H9 (cell line): Measurements from ENCODE around the gene C2orf66. TPM values are rescaled to one million over a fixed set of nuclear protein-coding genes. Genes with fewer than 3 reads are reported as not detected.

ENCODE experiments used
- DNase-seq: peaks from one replicate; pipeline ENCODE4 v3.0.0-alpha.2; 2017
- H2AFZ ChIP-seq: one replicate; pipeline ENCODE4 v1.6.1; 2013; ENCODE audit warnings: mild to moderate bottlenecking, low read length, control low read depth, moderate library complexity
- H2AK5ac ChIP-seq: 2 replicates; pipeline ENCODE4 v1.6.1; 2013; ENCODE audit warnings: low read length, control low read depth, mixed read lengths; ENCODE audit not compliant: insufficient read length
- H2BK120ac ChIP-seq: one replicate; pipeline ENCODE4 v1.6.1; 2013; ENCODE audit warnings: low read depth, mild to moderate bottlenecking, low read length, control low read depth, inconsistent platforms; ENCODE audit not compliant: poor library complexity, severe bottlenecking
- H2BK12ac ChIP-seq: 2 replicates; pipeline ENCODE4 v1.6.1; 2013; ENCODE audit warnings: low read length, control low read depth, mixed read lengths, low read depth; ENCODE audit not compliant: insufficient read length
- H2BK15ac ChIP-seq: 2 replicates; pipeline ENCODE4 v1.6.1; 2013; ENCODE audit warnings: low read depth, low read length, control low read depth
- H2BK20ac ChIP-seq: one replicate; pipeline ENCODE4 v1.6.1; 2013; ENCODE audit warnings: low read depth, mild to moderate bottlenecking, low read length, control low read depth, inconsistent platforms; ENCODE audit not compliant: poor library complexity, severe bottlenecking
- H2BK5ac ChIP-seq: 2 replicates; pipeline ENCODE4 v1.6.1; 2013; ENCODE audit warnings: low read length, control low read depth, mixed read lengths; ENCODE audit not compliant: insufficient read length
- H3K14ac ChIP-seq: 2 replicates; pipeline ENCODE4 v1.6.1; 2013; ENCODE audit warnings: low read length, control low read depth; ENCODE audit not compliant: insufficient read depth
- H3K18ac ChIP-seq: 2 replicates; pipeline ENCODE4 v1.6.1; 2013; ENCODE audit warnings: low read depth, mild to moderate bottlenecking, mixed read lengths, low read length, control low read depth; ENCODE audit not compliant: insufficient read length
- H3K23ac ChIP-seq: 2 replicates; pipeline ENCODE4 v1.6.1; 2013; ENCODE audit warnings: low read length, control low read depth, mixed read lengths, low read depth; ENCODE audit not compliant: insufficient read length
- H3K23me2 ChIP-seq: 2 replicates; pipeline ENCODE4 v1.6.1; 2013; ENCODE audit warnings: low read depth, mild to moderate bottlenecking, mixed read lengths, low read length, control low read depth; ENCODE audit not compliant: insufficient read length, poor library complexity, severe bottlenecking
- H3K27ac ChIP-seq: 2 replicates; pipeline ENCODE4 v1.5.1; 2013; ENCODE audit warnings: low read length, control low read depth, mixed read lengths, low read depth; ENCODE audit not compliant: insufficient read length
- H3K27me3 ChIP-seq: 2 replicates; pipeline ENCODE4 v1.6.1; 2013; ENCODE audit warnings: low read length, control low read depth, inconsistent platforms; ENCODE audit not compliant: insufficient read depth
- H3K4ac ChIP-seq: 2 replicates; pipeline ENCODE4 v1.6.1; 2013; ENCODE audit warnings: low read depth, mild to moderate bottlenecking, control low read depth, inconsistent platforms, low read length, moderate library complexity
- H3K4me1 ChIP-seq: 2 replicates; pipeline ENCODE4 v1.6.1; 2013; ENCODE audit warnings: low read length, control low read depth, inconsistent platforms; ENCODE audit not compliant: insufficient read depth
- H3K4me2 ChIP-seq: 2 replicates; pipeline ENCODE4 v1.6.1; 2013; ENCODE audit warnings: low read length, control low read depth, mixed read lengths; ENCODE audit not compliant: insufficient read length, insufficient read depth
- H3K56ac ChIP-seq: 2 replicates; pipeline ENCODE4 v1.6.1; 2013; ENCODE audit warnings: low read depth, mild to moderate bottlenecking, mixed read lengths, low read length, control low read depth; ENCODE audit not compliant: insufficient read length
- H3K79me1 ChIP-seq: 2 replicates; pipeline ENCODE4 v1.6.1; 2013; ENCODE audit warnings: low read depth, mild to moderate bottlenecking, moderate library complexity, low read length, control low read depth, inconsistent platforms; ENCODE audit not compliant: insufficient read depth, poor library complexity, severe bottlenecking
- H3K79me2 ChIP-seq: 2 replicates; pipeline ENCODE4 v1.6.1; 2013; ENCODE audit warnings: low read length, control low read depth, inconsistent platforms; ENCODE audit not compliant: insufficient read depth
- H3K9ac ChIP-seq: 2 replicates; pipeline ENCODE4 v1.6.1; 2013; ENCODE audit warnings: low read length, control low read depth, mixed read lengths; ENCODE audit not compliant: insufficient read length; ENCODE audit errors: extremely low read depth
- H3K9me3 ChIP-seq: one replicate; pipeline ENCODE4 v1.6.1; 2013; ENCODE audit warnings: low read depth, low read length, inconsistent platforms; ENCODE audit not compliant: control insufficient read depth
- H3T11ph ChIP-seq: one replicate; pipeline ENCODE4 v1.6.1; 2013; ENCODE audit warnings: mild to moderate bottlenecking, low read length, control low read depth, inconsistent platforms
- H4K20me1 ChIP-seq: one replicate; pipeline ENCODE4 v1.6.1; 2013; ENCODE audit not compliant: control insufficient read depth, insufficient read length, insufficient read depth
- H4K5ac ChIP-seq: 2 replicates; pipeline ENCODE4 v1.6.1; 2013; ENCODE audit warnings: low read depth, mild to moderate bottlenecking, mixed read lengths, low read length, control low read depth; ENCODE audit not compliant: insufficient read length
- H4K8ac ChIP-seq: replicated peaks from 2 replicates; pipeline ENCODE4 v1.6.1; 2013; ENCODE audit warnings: low read length, control low read depth, mixed read lengths, low read depth; ENCODE audit not compliant: insufficient read length
- H4K91ac ChIP-seq: 2 replicates; pipeline ENCODE4 v1.6.1; 2013; ENCODE audit warnings: low read depth, mild to moderate bottlenecking, moderate library complexity, mixed read lengths, low read length, control low read depth; ENCODE audit not compliant: insufficient read length
- H3K27ac Mint-ChIP-seq, 3 experiments: 2 replicates in 2 of 3; 3 replicates in 1 of 3; pipeline ENCODE4 v1.8.0; 2020 to 2021; ENCODE audit warnings: mixed read lengths in 3 of 3, mild to moderate bottlenecking in 1 of 3, moderate library complexity in 1 of 3
- H3K27me3 Mint-ChIP-seq: 2 replicates; pipeline ENCODE4 v1.8.0; 2021; ENCODE audit warnings: low read depth, mild to moderate bottlenecking, moderate library complexity, mixed read lengths
- H3K36me3 Mint-ChIP-seq, 3 experiments: 2 replicates in 2 of 3; 3 replicates in 1 of 3; pipeline ENCODE4 v1.8.0; 2020 to 2021; ENCODE audit warnings: low read depth in 3 of 3, mixed read lengths in 3 of 3; ENCODE audit not compliant: insufficient read depth in 1 of 3
- H3K4me1 Mint-ChIP-seq, 2 experiments: 2 replicates each; pipeline ENCODE4 v1.8.0; 2020; ENCODE audit warnings: mixed read lengths in 2 of 2
- H3K4me3 Mint-ChIP-seq, 2 experiments: 2 replicates in 1 of 2; 3 replicates in 1 of 2; pipeline ENCODE4 v1.8.0; 2020 to 2021; ENCODE audit warnings: mild to moderate bottlenecking in 2 of 2, mixed read lengths in 2 of 2, moderate library complexity in 1 of 2
- H3K9me3 Mint-ChIP-seq, 2 experiments: 2 replicates in 1 of 2; 3 replicates in 1 of 2; pipeline ENCODE4 v1.8.0; 2020; ENCODE audit warnings: mild to moderate bottlenecking in 2 of 2, mixed read lengths in 2 of 2, moderate library complexity in 1 of 2
- CTCF ChIP-seq: fragments of 200-600 bp; sonication (generic); conservative IDR thresholded peaks from 3 replicates; pipeline ENCODE4 v1.8.0; 2021; ENCODE audit warnings: antibody characterized with exemption, mild to moderate bottlenecking
- WGBS: extraction: QIAGEN DNeasy Blood & Tissue Kit; methylation state at CpG from one replicate; pipeline ENCODE4 v1.1.7; 2013; ENCODE audit warnings: missing lambda C conversion rate, low lambda C conversion rate, mixed read lengths; ENCODE audit not compliant: insufficient read length; ENCODE audit errors: extremely low coverage; 5-methylcytosine and 5-hydroxymethylcytosine counted together
- total RNA-seq: library from RNA; stranded (reverse); gene quantifications from 2 replicates; pipeline ENCODE4 v1.2.1, GENCODE V29; 2021

C2orf66 gene
- total RNA-seq, 1 experiment from 2014 or later = not detected

- no peak overlapping the region for H4K5ac ChIP-seq
- peak overlapping the region in 1 of 3 experiments; percentile 49; a peak in 1 of 7 replicates for H3K27ac Mint-ChIP-seq
- H3K4me1 Mint-ChIP-seq = no peaks in the 10 kb centered on the region
- no peak overlapping the region for H3K27ac ChIP-seq
- no peak overlapping the region for H3K18ac ChIP-seq
- H3K9ac ChIP-seq = no peak overlapping the region
- no peak overlapping the region for H3K23ac ChIP-seq
- no peak overlapping the region for H2BK20ac ChIP-seq
- no peak overlapping the region for H4K8ac ChIP-seq
- no peak overlapping the region for H2AK5ac ChIP-seq
- H3K14ac ChIP-seq = no peak overlapping the region
- H3K4me2 ChIP-seq = no peak overlapping the region
- H3K9me3 Mint-ChIP-seq = peaks cover 17 to 27% of the 10 kb centered on the region in 2 experiments
- no peak overlapping the region for H2BK12ac ChIP-seq
- no peak overlapping the region for H2AFZ ChIP-seq
- no peak overlapping the region for H2BK15ac ChIP-seq
- H4K91ac ChIP-seq = no peak overlapping the region
- no peaks in the 10 kb centered on the region for H3K4me1 ChIP-seq
- TF ChIP-seq CTCF = no peak
- H3K56ac ChIP-seq = no peak overlapping the region
- no peak overlapping the region for H3K4ac ChIP-seq
- no peaks in the 10 kb centered on the region for H3K27me3 ChIP-seq
- no peaks in the 10 kb centered on the region for H3K79me1 ChIP-seq
- no peaks in the 10 kb centered on the region for H4K20me1 ChIP-seq
- H3T11ph ChIP-seq = no peak overlapping the region
- no CpG with 5 or more reads among the region's 5 CpGs for WGBS
- no peaks in the 10 kb centered on the region for H3K79me2 ChIP-seq
- no peaks in the 10 kb centered on the region for H3K23me2 ChIP-seq
- H3K27me3 Mint-ChIP-seq = no peaks in the 10 kb centered on the region
- H2BK5ac ChIP-seq = no peak overlapping the region
- no peak for DNase-seq
- peaks cover 35 to 64% (median 54%) of the 10 kb centered on the region in 3 experiments for H3K36me3 Mint-ChIP-seq
- no peak overlapping the region for H2BK120ac ChIP-seq
- H3K4me3 Mint-ChIP-seq = no peak overlapping the region
- no peaks in the 10 kb centered on the region for H3K9me3 ChIP-seq
Measured at GRCh38 chr2:196759378-196759706, 49.8 kb downstream of the C2orf66 start.
